Lower leg skin (tissue), 3 donors: ENCODE results near the gene MEGF8.

ENCODE experiments used
- CTCF ChIP-seq, 3 donors: fragments of 450-650 bp; IDR thresholded peaks; one replicate each; pipeline ENCODE4 v1.5.1; 2016; ENCODE audit warnings: antibody characterized with exemption in 3 of 3, mild to moderate bottlenecking in 3 of 3, moderate library complexity in 2 of 3
- POLR2A ChIP-seq, 2 donors: fragments of 450-650 bp; IDR thresholded peaks; one replicate each; pipeline ENCODE4 v1.6.1; 2016 to 2017; ENCODE audit warnings: antibody characterized with exemption in 2 of 2, mild to moderate bottlenecking in 1 of 2, moderate library complexity in 1 of 2

DNA sequence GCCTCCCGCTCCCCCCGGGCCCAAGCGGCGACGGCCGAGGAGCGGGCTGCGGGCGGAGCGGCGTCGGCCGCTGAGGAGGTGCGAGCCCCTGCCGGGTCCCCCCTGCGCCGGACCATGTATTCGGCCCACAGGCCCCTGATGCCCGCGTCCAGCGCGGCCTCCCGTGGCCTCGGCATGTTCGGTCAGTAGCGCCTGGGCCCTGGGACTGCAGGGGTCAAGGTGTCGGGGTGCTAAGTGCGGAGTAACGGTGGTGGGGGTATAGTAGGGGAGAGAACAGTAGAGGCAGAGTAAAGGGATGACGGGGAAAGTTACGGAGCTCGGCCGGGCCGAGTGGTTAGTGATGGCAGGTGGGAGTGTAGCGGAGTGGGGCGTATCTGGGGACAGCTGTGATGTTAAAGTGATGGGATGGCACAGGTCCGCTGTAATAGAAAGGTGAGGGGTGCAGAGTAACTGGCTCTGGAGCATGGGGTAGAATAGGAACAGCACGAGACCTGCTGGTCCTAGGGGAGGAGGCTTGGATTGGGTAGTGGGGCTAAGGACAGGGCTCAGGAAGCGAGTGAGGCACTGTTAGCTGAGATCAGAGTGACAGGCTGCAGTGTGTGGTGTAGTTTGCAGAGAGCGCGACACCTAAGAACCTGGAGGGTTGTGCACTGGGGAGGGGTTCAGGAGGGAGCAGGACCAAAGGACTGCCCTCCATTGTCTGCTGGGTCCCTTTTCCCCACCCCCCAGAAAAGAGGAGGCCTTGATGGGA, 40.7 kb upstream of the MEGF8 start:
- TF ChIP-seq CTCF (IDR thresholded peaks at IDR 0.05) (no peak), POLR2A (IDR thresholded peaks at IDR 0.05) (no peak)
